OCI-LY7 (cell line): ENCODE data around the gene ARAP1.

Experiments used
- EZH2phosphoT487 ChIP-seq: fragments of 200-600 bp; sonication (generic); IDR thresholded peaks from 2 replicates; pipeline ENCODE4 v1.6.1; 2018; ENCODE audit warnings: low read depth, borderline replicate concordance, mild to moderate bottlenecking, mixed run types, antibody characterized with exemption, low read length, moderate library complexity, mixed read lengths
- TF ChIP-seq, protein P1 (sequence below): fragments of 200-600 bp; sonication (generic); conservative IDR thresholded peaks from 2 replicates; pipeline ENCODE4 v1.5.1; 2014; ENCODE audit warnings: mild to moderate bottlenecking, antibody characterized with exemption, low read length, moderate library complexity, mixed read lengths

DNA sequence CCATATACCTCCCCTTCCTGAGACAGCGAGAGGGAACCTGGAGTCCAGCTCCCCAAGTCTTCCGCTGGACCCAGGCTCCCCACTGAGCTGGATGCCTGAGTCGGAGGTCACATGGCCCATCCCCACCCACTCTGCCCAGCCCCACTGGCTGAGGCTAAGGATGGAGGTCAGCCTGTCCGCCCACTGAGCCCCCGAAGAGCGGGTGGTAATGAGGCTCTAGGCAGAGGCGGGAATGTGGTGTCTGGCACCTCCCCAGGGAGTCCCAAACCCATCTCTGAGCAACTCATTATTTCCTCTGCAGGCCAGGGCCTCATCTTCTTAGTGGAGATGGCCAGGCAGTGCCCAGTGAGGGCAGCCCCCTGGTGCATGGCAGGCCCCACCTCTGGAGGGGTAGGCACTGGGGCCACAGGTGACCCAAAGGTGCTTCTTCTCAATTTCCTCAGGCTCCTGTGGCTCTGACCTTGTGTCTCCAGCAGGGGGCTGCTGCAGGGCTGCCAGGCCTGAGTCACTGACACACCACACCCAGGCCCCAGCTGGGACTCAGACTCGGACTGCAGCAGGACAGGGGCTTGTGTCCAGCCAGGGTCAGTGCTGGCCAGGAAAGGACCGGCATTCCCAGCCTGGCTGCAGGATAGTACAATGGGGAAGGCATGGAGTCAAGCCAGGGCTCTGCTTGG is 67.8 kb downstream of the ARAP1 start:
- TF ChIP-seq, protein P1, sequence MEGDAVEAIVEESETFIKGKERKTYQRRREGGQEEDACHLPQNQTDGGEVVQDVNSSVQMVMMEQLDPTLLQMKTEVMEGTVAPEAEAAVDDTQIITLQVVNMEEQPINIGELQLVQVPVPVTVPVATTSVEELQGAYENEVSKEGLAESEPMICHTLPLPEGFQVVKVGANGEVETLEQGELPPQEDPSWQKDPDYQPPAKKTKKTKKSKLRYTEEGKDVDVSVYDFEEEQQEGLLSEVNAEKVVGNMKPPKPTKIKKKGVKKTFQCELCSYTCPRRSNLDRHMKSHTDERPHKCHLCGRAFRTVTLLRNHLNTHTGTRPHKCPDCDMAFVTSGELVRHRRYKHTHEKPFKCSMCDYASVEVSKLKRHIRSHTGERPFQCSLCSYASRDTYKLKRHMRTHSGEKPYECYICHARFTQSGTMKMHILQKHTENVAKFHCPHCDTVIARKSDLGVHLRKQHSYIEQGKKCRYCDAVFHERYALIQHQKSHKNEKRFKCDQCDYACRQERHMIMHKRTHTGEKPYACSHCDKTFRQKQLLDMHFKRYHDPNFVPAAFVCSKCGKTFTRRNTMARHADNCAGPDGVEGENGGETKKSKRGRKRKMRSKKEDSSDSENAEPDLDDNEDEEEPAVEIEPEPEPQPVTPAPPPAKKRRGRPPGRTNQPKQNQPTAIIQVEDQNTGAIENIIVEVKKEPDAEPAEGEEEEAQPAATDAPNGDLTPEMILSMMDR = peak; percentile 78
- no peak for TF ChIP-seq EZH2phosphoT487
